Adrenal gland (tissue), 12 donors: ENCODE results near the gene SPATA3. TPM values are rescaled to one million over a fixed set of nuclear protein-coding genes. Genes with fewer than 3 reads are reported as not detected.

Source experiments
- DNase-seq, 7 donors: peaks; one replicate each; pipeline ENCODE4 v3.0.0-alpha.2; 2019 to 2020
- H3K27ac ChIP-seq, 5 donors: fragments of 200-600 bp; sonication (generic) in 4 of 5; 1 replicate in 3 of 5; 2 replicates in 2 of 5; pipeline versions ENCODE4 v1.5.1 to v1.8.0; 2016 to 2020; ENCODE audit warnings: mild to moderate bottlenecking in 1 of 5
- H3K27me3 ChIP-seq: fragments of 200-600 bp; 2 replicates; pipeline ENCODE4 v1.8.0; 2021
- H3K36me3 ChIP-seq, 2 donors: fragments of 200-600 bp; replicated peaks in 1 of 2; 1 replicate in 1 of 2; 2 replicates in 1 of 2; pipeline versions ENCODE4 v1.5.1 to v1.8.0; 2018 to 2022
- H3K4me1 ChIP-seq, 2 donors: fragments of 200-600 bp; replicated peaks in 1 of 2; 1 replicate in 1 of 2; 2 replicates in 1 of 2; pipeline versions ENCODE4 v1.5.1 to v1.8.0; 2018 to 2021
- H3K4me3 ChIP-seq, 4 donors: fragments of 200-600 bp; sonication (generic) in 3 of 4; one replicate each; pipeline ENCODE4 v1.5.1; 2016 to 2018
- H3K9me3 ChIP-seq, 3 donors: fragments of 200-600 bp; sonication (generic) in 1 of 3; replicated peaks in 1 of 3; 1 replicate in 2 of 3; 2 replicates in 1 of 3; pipeline versions ENCODE4 v1.5.1 to v1.8.0; 2016 to 2021
- CTCF ChIP-seq, 6 experiments: fragments of 450-650 bp in 4 of 6; fragments of 200-600 bp in 2 of 6; sonication (generic) in 1 of 6; IDR thresholded peaks; 1 replicate in 5 of 6; 2 replicates in 1 of 6; pipeline versions ENCODE4 v1.5.1 to v1.8.0; 2016 to 2021; ENCODE audit warnings: antibody characterized with exemption in 6 of 6, mild to moderate bottlenecking in 2 of 6, moderate library complexity in 1 of 6
- POLR2A ChIP-seq, 2 donors: fragments of 450-650 bp; IDR thresholded peaks; one replicate each; pipeline ENCODE4 v1.6.1; 2017; ENCODE audit warnings: antibody characterized with exemption in 2 of 2, mild to moderate bottlenecking in 2 of 2, moderate library complexity in 1 of 2
- WGBS, 4 donors: extraction: QIAGEN DNeasy Blood & Tissue Kit in 2 of 4; methylation state at CpG; one replicate each; pipeline versions ENCODE4 v1.1.5 to v1.1.7; 2013 to 2017; 5-methylcytosine and 5-hydroxymethylcytosine counted together
- intact Hi-C, 2 donors: fragments of 100-400 bp; cut with DNase I; formaldehyde crosslinking; loops; one replicate each; pipeline versions ENCODE4 v1.14.1 to v1.15.0; 2022 to 2023
- polyA plus RNA-seq, 3 donors: library from polyadenylated mRNA; stranded (reverse); fragments of 200-250 nt in 2 of 3; fragments of 350-450 nt in 1 of 3; fragmentation: Illumina TruSeq in 1 of 3; extraction: RNeasy Lipid Tissue Mini Kit (QIAGEN cat#74804) in 1 of 3; gene quantifications; one replicate each; pipeline ENCODE4 v1.2.3, GENCODE V29; 2013 to 2014
- total RNA-seq, 9 donors: library from RNA; depleted of rRNA in 4 of 9; stranded (reverse); fragments of >200 nt in 4 of 9; fragments of 120-200 nt in 1 of 9; fragmentation: NEBNext Ultra II Directional in 1 of 9; extraction: Animal tissue kit (Norgen Biotek cat#: 25700) in 1 of 9; gene quantifications; one replicate each; pipeline versions ENCODE4 v1.1.0 to v1.2.4, GENCODE V29; 2013 to 2023
- donor health status: healthy with polysubstance abuse.
- donor health status: Bipolar disorder and iron deficiency.
- donor health status: DM: yes; HTN: yes; CAD: no.
- donor health status: DM: no; HTN: no; CAD: no.
- donor health status: DM: no; HTN: no; CAD: no.
- donor health status: DM: yes; HTN: yes; CAD: no.

The SPATA3 gene
- total and polyA plus RNA-seq, 12 donors = not detected

DNA sequence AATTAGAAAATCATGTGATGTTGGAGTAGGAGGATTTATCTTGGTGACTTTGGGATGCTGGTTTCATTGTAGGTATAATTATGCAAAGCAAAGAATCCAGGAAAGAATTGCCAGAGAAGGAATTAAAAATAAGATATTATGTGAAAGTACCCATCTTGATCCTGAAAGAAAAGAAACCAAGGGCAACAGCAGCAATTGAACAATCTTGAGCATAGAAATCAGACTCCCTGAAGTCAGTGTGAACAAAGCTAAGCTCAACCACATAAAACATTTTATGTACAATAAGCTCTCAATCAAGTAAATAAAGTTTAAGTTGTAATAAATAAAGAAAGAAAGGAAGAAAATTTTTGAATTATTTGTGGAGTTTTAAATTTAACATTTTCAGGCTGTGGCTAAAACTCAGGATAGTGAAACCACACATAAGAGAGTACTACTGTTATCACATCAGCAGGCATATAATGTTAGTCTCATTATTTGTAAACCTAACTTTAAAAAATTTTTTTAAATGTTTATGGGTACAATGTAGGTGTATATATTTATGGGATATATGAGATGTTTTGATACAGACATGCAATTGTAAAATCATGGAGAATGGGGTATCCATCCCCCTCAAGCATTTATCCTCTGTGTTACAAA, 38.0 kb upstream of the SPATA3 start:
- Histone ChIP-seq H3K4me3 (peak overlapping the region in 2 of 4 donors; percentile 6 to 37), H3K27ac (no peak overlapping the region), H3K4me1 (peaks cover 5 to 8% of the 10 kb centered on the region in 2 donors), H3K27me3 (no peaks in the 10 kb centered on the region), H3K36me3 (no peaks in the 10 kb centered on the region), H3K9me3 (no peaks in the 10 kb centered on the region)
- TF ChIP-seq POLR2A (IDR thresholded peaks at IDR 0.05) = no peak
- no peak for TF ChIP-seq CTCF (IDR thresholded peaks at IDR 0.05)
- DNase-seq = no peak
- intact Hi-C loops = no loop called here

DNA sequence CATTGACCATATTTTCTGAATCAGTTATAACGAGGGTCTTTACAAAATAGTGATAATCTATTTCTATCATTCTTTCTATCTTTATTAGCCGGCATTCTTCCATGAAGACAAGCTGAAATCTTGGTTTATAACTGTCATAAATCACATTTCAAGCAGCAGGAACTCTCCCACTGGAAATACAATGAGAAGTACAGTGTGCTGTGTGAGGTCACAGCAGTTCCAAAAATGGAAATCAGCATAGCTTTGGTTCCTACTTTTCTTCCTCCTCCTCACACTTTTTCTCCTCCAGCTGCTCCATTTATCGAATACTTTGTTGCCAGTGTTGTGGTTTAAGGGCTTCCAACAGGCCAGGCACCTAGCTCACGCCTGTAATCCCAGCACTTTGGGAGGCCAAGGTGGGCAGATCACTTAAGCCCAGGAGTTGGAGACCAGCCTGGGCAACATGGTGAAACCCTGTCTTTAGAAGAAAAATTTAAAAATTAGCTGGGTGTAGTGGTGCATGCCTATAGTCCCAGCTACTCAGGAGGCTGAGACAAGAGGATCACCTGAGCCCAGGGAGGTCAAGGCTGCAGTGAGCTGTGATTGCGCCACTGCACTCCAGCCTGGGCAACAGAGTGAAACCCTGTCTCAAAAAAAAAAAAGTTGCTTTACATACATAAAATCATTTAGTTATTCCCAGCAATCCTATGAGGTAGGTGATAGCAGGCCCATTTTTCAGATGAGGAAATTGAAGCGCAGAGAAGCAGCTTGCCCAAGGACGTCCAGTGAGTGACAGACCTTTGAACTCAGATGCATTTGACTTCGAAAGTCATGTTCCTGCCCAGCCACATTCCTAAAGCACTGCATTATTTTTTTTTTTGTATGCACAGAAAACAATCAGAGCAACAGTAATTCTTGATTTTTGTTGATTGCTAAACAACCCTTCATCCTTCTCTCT, 36.8 kb upstream of the SPATA3 start:
- no peak overlapping the region for H3K4me3 ChIP-seq
- TF ChIP-seq CTCF (IDR thresholded peaks at IDR 0.05) (no peak), POLR2A (IDR thresholded peaks at IDR 0.05) (no peak)
- intact Hi-C loops = no loop called here
- 77 to 90% (median 82%) methylated on average over 8 of the region's 8 CpGs for WGBS, 4 donors
- DNase-seq = peak in 1 of 7 donors; percentile 9
- H3K4me1 ChIP-seq = peaks cover 5 to 8% of the 10 kb centered on the region in 2 donors
- no peaks in the 10 kb centered on the region for H3K27me3 ChIP-seq
- H3K9me3 ChIP-seq = no peaks in the 10 kb centered on the region
- no peaks in the 10 kb centered on the region for H3K36me3 ChIP-seq
- no peak overlapping the region for H3K27ac ChIP-seq

DNA sequence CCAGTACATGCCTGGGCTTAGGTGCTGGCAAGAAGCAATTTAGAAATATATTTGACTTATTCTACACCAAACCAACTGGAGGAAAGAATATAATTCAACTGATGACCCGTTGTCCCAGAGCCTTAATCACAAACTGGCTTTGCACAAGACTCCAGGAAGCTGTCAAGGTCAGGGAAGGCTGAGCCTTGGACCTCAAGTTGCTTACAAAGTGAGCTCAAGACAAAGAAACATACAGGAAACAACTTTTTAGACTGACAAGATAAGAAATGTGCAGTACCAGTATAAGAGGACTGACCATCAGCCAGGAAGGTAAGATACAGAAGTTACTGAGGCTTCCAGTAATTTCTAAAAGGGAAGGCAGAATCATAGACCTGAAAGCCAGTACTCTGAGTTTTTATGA, 35.9 kb upstream of the SPATA3 start:
- intact Hi-C loops = no loop called here
- peaks cover 5 to 8% of the 10 kb centered on the region in 2 donors for H3K4me1 ChIP-seq
- H3K36me3 ChIP-seq = no peaks in the 10 kb centered on the region
- DNase-seq = peak in 2 of 7 donors; percentile 26 to 48
- no peaks in the 10 kb centered on the region for H3K9me3 ChIP-seq
- no peak overlapping the region for H3K27ac ChIP-seq
- no peak overlapping the region for H3K4me3 ChIP-seq
- WGBS, 4 donors = 27 to 47% (median 36%) methylated on average over 1 of the region's 1 CpG
- TF ChIP-seq CTCF (IDR thresholded peaks at IDR 0.05) (no peak), POLR2A (IDR thresholded peaks at IDR 0.05) (no peak)
- no peaks in the 10 kb centered on the region for H3K27me3 ChIP-seq

DNA sequence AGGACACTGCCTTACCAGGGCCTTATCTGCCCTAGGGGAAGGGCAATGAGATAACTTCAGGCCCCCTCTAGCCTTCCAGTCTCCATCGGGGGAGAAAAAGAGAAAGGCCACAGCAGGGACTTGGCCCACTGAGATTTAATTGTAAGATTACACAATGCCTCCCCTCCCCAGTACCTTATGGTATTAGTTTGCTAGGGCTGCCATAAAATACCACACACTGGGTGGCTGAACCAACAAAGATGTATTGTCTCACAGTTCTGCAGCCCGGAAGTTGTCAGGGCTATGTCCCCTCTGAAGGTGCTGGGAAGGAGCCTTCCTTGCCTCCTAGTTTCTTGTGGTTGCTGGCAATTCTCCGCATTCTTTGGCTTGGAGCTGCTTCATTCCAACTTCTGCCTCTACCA, 34.8 kb upstream of the SPATA3 start:
- H3K4me3 ChIP-seq = no peak overlapping the region
- no peak overlapping the region for H3K27ac ChIP-seq
- no peaks in the 10 kb centered on the region for H3K27me3 ChIP-seq
- peaks cover 5 to 8% of the 10 kb centered on the region in 2 donors for H3K4me1 ChIP-seq
- peak in 1 of 7 donors; percentile 23 for DNase-seq
- 60 to 88% (median 73%) methylated on average over 3 of the region's 3 CpGs for WGBS, 4 donors
- intact Hi-C loops = no loop called here
- no peaks in the 10 kb centered on the region for H3K9me3 ChIP-seq
- TF ChIP-seq POLR2A (IDR thresholded peaks at IDR 0.05) (no peak), CTCF (IDR thresholded peaks at IDR 0.05) (no peak)
- H3K36me3 ChIP-seq = no peaks in the 10 kb centered on the region
